K562 treated with DMSO at 1 percent for 4 hours (cell line): ENCODE results near the gene PCGF6. TPM values are rescaled to one million over a fixed set of nuclear protein-coding genes. Genes with fewer than 3 reads are reported as not detected.

Source experiments
- total RNA-seq: library from RNA; unstranded; fragments of 300-600 nt; gene quantifications from 2 replicates; pipeline ENCODE4 v1.2.3, GENCODE V29; 2022; ENCODE audit not compliant: insufficient read depth

The PCGF6 gene
- total RNA-seq: 9.5 and 10.3 TPM in 2 replicates

GRCh38 chr10:103350517-103351260 is at the start of gene PCGF6:
TSS of gene PCGF6 (minus strand) at chr10:103351140. CDS start at chr10:103351066, 74 bp downstream.

GRCh38 chr10:103396067-103396788 is 45.3 kb upstream of the PCGF6 start, which contains the start of the genes ATP5MK and PDCD11:
TSS of gene ATP5MK (minus strand) at chr10:103396475. CDS start at chr10:103392457, 4,018 bp downstream.
TSS of gene PDCD11 (plus strand) at chr10:103396626. CDS start at chr10:103398427, 1,801 bp downstream.

GRCh38 chr10:103367782-103368518 is 17.0 kb upstream of the PCGF6 start, which contains the start of gene TAF5:
TSS of gene TAF5 (plus strand) at chr10:103367976. CDS start at chr10:103367990, 14 bp downstream.

GRCh38 chr10:103276896-103277712 is 73.8 kb downstream of the PCGF6 start, which contains the start of gene INA:
TSS of gene INA (plus strand) at chr10:103277138. CDS start at chr10:103277212, 74 bp downstream.

Other genes starting within 250 kb of the PCGF6 start
- 31.7 and 34.2 TPM in 2 replicates for gene NT5C2, start 157.9 kb downstream of the PCGF6 start, total RNA-seq
- gene RPEL1, start 105.3 kb downstream of the PCGF6 start, total RNA-seq: not detected in 2 replicates
- gene INA, start 74.0 kb downstream of the PCGF6 start, total RNA-seq: not detected in 2 replicates
- gene TAF5, start 16.8 kb upstream of the PCGF6 start, total RNA-seq: 5.4 and 7.2 TPM in 2 replicates
- gene ATP5MK, start 45.3 kb upstream of the PCGF6 start, total RNA-seq: 562 and 576 TPM in 2 replicates
- 14.8 and 19.6 TPM in 2 replicates for gene PDCD11, start 45.5 kb upstream of the PCGF6 start, total RNA-seq
- gene CALHM2, start 101.2 kb upstream of the PCGF6 start, total RNA-seq: 4.0 and 4.1 TPM in 2 replicates
- gene CALHM1, start 107.8 kb upstream of the PCGF6 start, total RNA-seq: not detected in 2 replicates
- gene CALHM3, start 128.1 kb upstream of the PCGF6 start, total RNA-seq: not detected in 2 replicates
- gene NEURL1, start 142.6 kb upstream of the PCGF6 start, total RNA-seq: not detected in 2 replicates